ENCODE measurements around the gene CLPSL2. TPM values are rescaled to one million over a fixed set of nuclear protein-coding genes. Genes with fewer than 3 reads are reported as not detected.

The CLPSL2 gene
- total RNA-seq, 1 donor from 2014 or later, result not detected

DNA sequence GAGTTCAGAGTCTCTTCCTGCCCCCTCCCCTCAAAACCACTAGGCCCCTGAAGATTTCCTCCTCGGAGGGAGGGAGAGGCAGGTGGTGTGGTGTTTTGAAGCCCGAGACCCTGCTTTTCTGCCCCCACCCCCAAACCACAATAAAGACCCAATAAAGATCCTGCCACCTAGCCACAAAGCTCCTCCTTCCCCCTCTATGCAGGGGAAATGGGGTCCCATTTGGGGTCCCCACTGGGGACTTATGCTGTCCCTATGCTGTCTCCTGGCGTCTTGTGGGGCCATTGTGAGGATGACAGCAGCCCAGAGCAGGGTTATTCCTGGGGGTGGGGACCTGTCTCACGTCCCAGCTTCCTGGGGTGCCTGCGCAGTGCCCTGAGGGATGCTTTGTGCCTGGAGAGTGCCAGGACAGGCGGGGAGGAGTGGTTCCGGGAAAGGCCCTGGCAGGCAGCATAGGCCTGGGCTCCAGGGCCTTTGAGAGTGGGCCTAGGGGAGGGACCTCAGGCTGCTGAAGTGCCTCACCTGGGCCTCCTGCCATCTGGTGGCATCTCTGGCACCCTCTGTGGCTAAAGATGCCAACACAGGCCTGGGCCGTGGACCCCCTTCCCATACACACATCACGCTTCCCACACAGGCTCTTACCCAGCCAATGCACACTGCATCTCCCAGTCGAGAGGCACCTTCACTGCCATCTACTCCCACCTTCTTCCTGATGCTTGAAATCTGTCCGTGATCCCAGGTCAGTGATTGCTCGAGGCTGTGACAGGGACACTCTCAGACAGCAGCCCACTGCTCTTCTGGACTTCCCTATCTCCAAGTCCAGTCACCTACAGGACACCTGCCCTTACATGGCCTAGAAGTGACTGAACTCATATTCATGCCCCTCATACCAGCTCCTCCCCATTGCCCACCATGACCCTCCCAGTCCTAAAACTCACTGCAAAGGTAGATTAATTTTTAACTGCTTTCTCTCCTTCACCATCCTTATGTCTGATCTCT lies 47.4 kb upstream of the CLPSL2 start:
- Histone ChIP-seq H3K27ac (no peak overlapping the region), H4K20me1 (ENCODE audit: low read depth) (no peaks in the 10 kb centered on the region), H3K27me3 (peaks cover 11% of the 10 kb centered on the region), H3K9me3 (ENCODE audit: low read depth) (no peaks in the 10 kb centered on the region), H3F3A (ENCODE audit: low read depth) (peaks cover 81% of the 10 kb centered on the region), H3K4me1 (peaks cover 68% of the 10 kb centered on the region), H3K36me3 (no peaks in the 10 kb centered on the region), H3K4me2 (peak overlapping the region; percentile 100), H3K79me2 (ENCODE audit: low read depth) (no peaks in the 10 kb centered on the region), H3K4me3 (peak overlapping the region; percentile 88), H3K9ac (no peak overlapping the region), H2AFZ (replicated peaks) (no peak overlapping the region)
- DNase-seq (ENCODE audit: low spot score), result no peak
- TF ChIP-seq EZH2 (IDR thresholded peaks at IDR 0.05), result no peak
- TF ChIP-seq EZH2phosphoT487 (IDR thresholded peaks at IDR 0.05), result no peak
- TF ChIP-seq, protein P1, sequence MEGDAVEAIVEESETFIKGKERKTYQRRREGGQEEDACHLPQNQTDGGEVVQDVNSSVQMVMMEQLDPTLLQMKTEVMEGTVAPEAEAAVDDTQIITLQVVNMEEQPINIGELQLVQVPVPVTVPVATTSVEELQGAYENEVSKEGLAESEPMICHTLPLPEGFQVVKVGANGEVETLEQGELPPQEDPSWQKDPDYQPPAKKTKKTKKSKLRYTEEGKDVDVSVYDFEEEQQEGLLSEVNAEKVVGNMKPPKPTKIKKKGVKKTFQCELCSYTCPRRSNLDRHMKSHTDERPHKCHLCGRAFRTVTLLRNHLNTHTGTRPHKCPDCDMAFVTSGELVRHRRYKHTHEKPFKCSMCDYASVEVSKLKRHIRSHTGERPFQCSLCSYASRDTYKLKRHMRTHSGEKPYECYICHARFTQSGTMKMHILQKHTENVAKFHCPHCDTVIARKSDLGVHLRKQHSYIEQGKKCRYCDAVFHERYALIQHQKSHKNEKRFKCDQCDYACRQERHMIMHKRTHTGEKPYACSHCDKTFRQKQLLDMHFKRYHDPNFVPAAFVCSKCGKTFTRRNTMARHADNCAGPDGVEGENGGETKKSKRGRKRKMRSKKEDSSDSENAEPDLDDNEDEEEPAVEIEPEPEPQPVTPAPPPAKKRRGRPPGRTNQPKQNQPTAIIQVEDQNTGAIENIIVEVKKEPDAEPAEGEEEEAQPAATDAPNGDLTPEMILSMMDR (IDR thresholded peaks at IDR 0.05), result no peak
- Mint-ChIP-seq H3K9me3 (no peaks in the 10 kb centered on the region), H3K4me3 (peak overlapping the region; percentile 87), H3K4me1 (peaks cover 79% of the 10 kb centered on the region), H3K27me3 (ENCODE audit: insufficient read depth, low read depth) (peaks cover 10% of the 10 kb centered on the region), H3K36me3 (no peaks in the 10 kb centered on the region), H3K27ac (no peak overlapping the region)

DNA sequence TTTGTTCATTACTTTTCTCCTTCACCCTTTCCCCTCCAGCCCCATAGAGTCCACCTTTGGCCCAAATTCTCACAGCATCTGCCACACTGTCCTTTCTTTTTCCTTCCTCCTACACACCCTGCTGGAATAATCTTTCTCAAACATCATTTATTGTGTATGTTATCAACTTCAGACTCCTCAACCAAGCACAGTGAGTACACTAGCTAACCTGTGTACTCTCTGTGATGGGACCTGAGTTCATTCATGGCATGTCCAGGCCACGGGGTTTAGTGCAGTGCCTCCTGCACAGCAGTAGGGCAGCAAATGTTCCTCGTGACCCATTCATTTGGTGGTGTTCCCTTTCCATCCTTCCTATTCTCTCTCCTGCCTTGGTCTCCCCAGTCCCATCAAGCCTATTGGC lies 46.7 kb upstream of the CLPSL2 start:
- Histone ChIP-seq H3K36me3 (no peaks in the 10 kb centered on the region), H3K9ac (no peak overlapping the region), H3K27ac (no peak overlapping the region), H3K79me2 (ENCODE audit: low read depth) (no peaks in the 10 kb centered on the region), H3K27me3 (peaks cover 11% of the 10 kb centered on the region), H4K20me1 (ENCODE audit: low read depth) (no peaks in the 10 kb centered on the region), H3K9me3 (ENCODE audit: low read depth) (no peaks in the 10 kb centered on the region), H2AFZ (replicated peaks) (no peak overlapping the region), H3K4me1 (peaks cover 68% of the 10 kb centered on the region), H3K4me3 (no peak overlapping the region), H3K4me2 (no peak overlapping the region), H3F3A (ENCODE audit: low read depth) (peaks cover 77% of the 10 kb centered on the region)
- TF ChIP-seq EZH2phosphoT487 (IDR thresholded peaks at IDR 0.05) (no peak), EZH2 (IDR thresholded peaks at IDR 0.05) (no peak)
- TF ChIP-seq, protein P1 (IDR thresholded peaks at IDR 0.05), result no peak
- Mint-ChIP-seq H3K4me1 (peaks cover 75% of the 10 kb centered on the region), H3K27ac (no peak overlapping the region), H3K4me3 (peak overlapping the region; percentile 24), H3K27me3 (ENCODE audit: insufficient read depth, low read depth) (peaks cover 6% of the 10 kb centered on the region), H3K9me3 (no peaks in the 10 kb centered on the region), H3K36me3 (no peaks in the 10 kb centered on the region)
- DNase-seq (ENCODE audit: low spot score), result no peak

DNA sequence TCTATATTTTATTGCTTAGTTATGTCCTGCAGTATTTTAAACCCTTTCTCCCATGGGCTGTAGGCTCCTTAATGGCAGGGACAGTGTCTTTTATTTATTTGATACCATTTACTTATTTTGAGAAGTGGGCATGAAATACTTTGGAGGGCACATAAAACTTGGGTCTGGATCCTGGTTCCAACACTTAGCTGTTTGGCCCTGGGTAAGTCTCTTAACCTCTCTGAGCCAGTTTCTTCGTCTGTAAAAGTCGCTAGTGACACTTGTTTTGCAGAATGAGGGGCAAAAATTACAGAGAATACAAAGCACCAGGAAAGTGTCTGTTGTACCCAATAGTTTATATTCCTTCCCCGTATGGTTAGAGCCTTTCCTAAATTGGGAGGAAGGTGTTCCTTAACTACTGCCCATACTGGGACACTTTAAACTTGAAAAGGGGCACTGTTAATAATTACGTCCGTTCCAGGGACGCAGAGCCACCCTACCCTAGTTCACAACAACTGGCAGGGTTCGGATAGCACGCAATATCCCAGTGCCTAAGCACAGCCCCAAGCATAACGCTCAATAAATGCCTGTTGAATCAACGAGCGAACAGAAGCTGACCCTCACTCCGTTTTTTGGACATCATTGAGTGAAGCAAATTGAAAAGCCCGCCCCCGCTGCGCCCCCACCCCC lies 45.5 kb upstream of the CLPSL2 start:
- no peak overlapping the region for H2AFZ ChIP-seq (replicated peaks)
- peak overlapping the region; percentile 60 for H3K27ac Mint-ChIP-seq
- H3K79me2 ChIP-seq (ENCODE audit: low read depth), result no peaks in the 10 kb centered on the region
- H3K27ac ChIP-seq, result peak overlapping the region; percentile 71
- no peaks in the 10 kb centered on the region for H3K36me3 ChIP-seq
- H4K20me1 ChIP-seq (ENCODE audit: low read depth), result no peaks in the 10 kb centered on the region
- no peaks in the 10 kb centered on the region for H3K9me3 Mint-ChIP-seq
- peaks cover 4% of the 10 kb centered on the region for H3K27me3 Mint-ChIP-seq (ENCODE audit: insufficient read depth, low read depth)
- peak overlapping the region; percentile 79 for H3K4me3 ChIP-seq
- peaks cover 64% of the 10 kb centered on the region for H3K4me1 Mint-ChIP-seq
- H3K36me3 Mint-ChIP-seq, result no peaks in the 10 kb centered on the region
- peaks cover 58% of the 10 kb centered on the region for H3K4me1 ChIP-seq
- H3F3A ChIP-seq (ENCODE audit: low read depth), result peaks cover 76% of the 10 kb centered on the region
- peak overlapping the region; percentile 77 for H3K4me2 ChIP-seq
- H3K9ac ChIP-seq, result no peak overlapping the region
- H3K27me3 ChIP-seq, result peaks cover 2% of the 10 kb centered on the region
- no peak for DNase-seq (ENCODE audit: low spot score)
- TF ChIP-seq, protein P1 (IDR thresholded peaks at IDR 0.05), result no peak
- TF ChIP-seq EZH2phosphoT487 (IDR thresholded peaks at IDR 0.05), result no peak
- TF ChIP-seq EZH2 (IDR thresholded peaks at IDR 0.05), result no peak
- no peaks in the 10 kb centered on the region for H3K9me3 ChIP-seq (ENCODE audit: low read depth)
- peak overlapping the region; percentile 89 for H3K4me3 Mint-ChIP-seq

Data from neural progenitor cell (in vitro differentiated cells).